NB4 (cell line): ENCODE data around the gene GIMAP5.

ENCODE experiments used
- CTCF ChIP-seq: IDR thresholded peaks from one replicate; pipeline ENCODE4 v1.5.1; 2012; ENCODE audit warnings: low read depth, low read length
- POLR2A ChIP-seq: IDR thresholded peaks from 2 replicates; pipeline ENCODE4 v1.6.1; 2011; ENCODE audit warnings: mild to moderate bottlenecking; ENCODE audit not compliant: insufficient read length; ENCODE audit errors: extremely low read depth

GRCh38 chr7:150744041-150744656, 6.9 kb downstream of the GIMAP5 start:
- TF ChIP-seq CTCF (no peak), POLR2A (no peak)
